ENCODE measurements around the gene CDK10.
A peak's percentile ranks its signal among the peaks of the same experiment; 100 is the strongest.
"Not testable (repeated sequence)": the region's sequence is repeated elsewhere in the genome, so short reads cannot be mapped to it uniquely, and the experiment has no call there.

CDK10 gene

GRCh38 chr16:89695086-89695874 lies 8.8 kb downstream of the CDK10 start:
- no peak for DNase-seq (ENCODE audit: low read depth in 3 of 3, low spot score in 1 of 3)

- no peak for DNase-seq (ENCODE audit: low read depth in 3 of 3, low spot score in 1 of 3)
These were observed 9.6 kb downstream of the CDK10 start for GRCh38 chr16:89695875-89696669.

GRCh38 chr16:89696670-89697128 lies 10.2 kb downstream of the CDK10 start:
- no peak for DNase-seq (ENCODE audit: low read depth in 3 of 3, low spot score in 1 of 3)

- DNase-seq (ENCODE audit: low read depth in 3 of 3, low spot score in 1 of 3), result no peak
These were observed 10.7 kb downstream of the CDK10 start for GRCh38 chr16:89697161-89697615.

GRCh38 chr16:89697616-89698331 lies 11.3 kb downstream of the CDK10 start:
- no peak for DNase-seq (ENCODE audit: low read depth in 3 of 3, low spot score in 1 of 3)

GRCh38 chr16:89698717-89699116 lies 12.2 kb downstream of the CDK10 start:
- DNase-seq (ENCODE audit: low read depth in 3 of 3, low spot score in 1 of 3), result not testable (repeated sequence)

GRCh38 chr16:89699629-89700099 lies 13.2 kb downstream of the CDK10 start:
- not testable (repeated sequence) for DNase-seq (ENCODE audit: low read depth in 3 of 3, low spot score in 1 of 3)

GRCh38 chr16:89700100-89700648 lies 13.7 kb downstream of the CDK10 start:
- peak; percentile 91 to 98 (median 92) for DNase-seq (ENCODE audit: low read depth in 3 of 3, low spot score in 1 of 3)

GRCh38 chr16:89700649-89701424 lies 14.3 kb downstream of the CDK10 start:
- DNase-seq (ENCODE audit: low read depth in 3 of 3, low spot score in 1 of 3), result no peak

- DNase-seq (ENCODE audit: low read depth in 3 of 3, low spot score in 1 of 3), result peak; percentile 95 to 97 (median 96)
These were observed 15.2 kb downstream of the CDK10 start, which contains the start of gene SPATA2L for GRCh38 chr16:89701425-89702406. TSS of gene SPATA2L (minus strand) at chr16:89701705. CDS start at chr16:89701232, 473 bp downstream.

- no peak for DNase-seq (ENCODE audit: low read depth in 3 of 3, low spot score in 1 of 3)
These were observed 17.8 kb downstream of the CDK10 start for GRCh38 chr16:89704281-89704680.

- no peak for DNase-seq (ENCODE audit: low read depth in 3 of 3, low spot score in 1 of 3)
These were observed 18.5 kb downstream of the CDK10 start for GRCh38 chr16:89705006-89705405.

GRCh38 chr16:89706518-89707260 lies 20.2 kb downstream of the CDK10 start:
- DNase-seq (ENCODE audit: low read depth in 3 of 3, low spot score in 1 of 3), result no peak

GRCh38 chr16:89707695-89708094 lies 21.2 kb downstream of the CDK10 start:
- no peak for DNase-seq (ENCODE audit: low read depth in 3 of 3, low spot score in 1 of 3)

GRCh38 chr16:89708481-89708931 lies 22.0 kb downstream of the CDK10 start:
- DNase-seq (ENCODE audit: low read depth in 3 of 3, low spot score in 1 of 3), result no peak

GRCh38 chr16:89709166-89709565 lies 22.7 kb downstream of the CDK10 start:
- no peak for DNase-seq (ENCODE audit: low read depth in 3 of 3, low spot score in 1 of 3)

- DNase-seq (ENCODE audit: low read depth in 3 of 3, low spot score in 1 of 3), result no peak
These were observed 23.4 kb downstream of the CDK10 start for GRCh38 chr16:89709716-89710432.

Data from stimulated activated CD4-positive, alpha-beta T cell treated with anti-CD3 and anti-CD28 coated beads, TNF-alpha, amount 100 ng/mL, for 1 hour (primary cell).